Caco-2 (cell line): ENCODE measurements around the gene CDC42BPG. TPM values are rescaled to one million over a fixed set of nuclear protein-coding genes. Genes with fewer than 3 reads are reported as not detected.

ENCODE experiments used
- BruUV-seq: library from RNA; stranded (reverse); fragments of 400-500 nt; replicated peaks from 2 replicates; lab custom pipeline; 2021; lab: Mats Ljungman, UMichigan
- CTCF ChIA-PET: fragments of 300-600 bp; sonication (Branson Sonifier 250); formaldehyde crosslinking; loops from one replicate; lab custom pipeline; 2022; ENCODE audit warnings: antibody characterized with exemption; lab: Charles Lee
- POLR2A ChIA-PET: fragments of 300-600 bp; sonication (Branson Sonifier 250); formaldehyde crosslinking; loops from one replicate; lab custom pipeline; 2022; ENCODE audit warnings: antibody characterized with exemption; lab: Charles Lee
- DNase-seq, 2 experiments: peaks; one replicate each; pipeline versions ENCODE4 v3.0.0 to v3.0.0-alpha.2; 2020 to 2022
- H3K27me3 ChIP-seq: replicated peaks from 2 replicates; pipeline ENCODE4 v1.6.0; 2011; ENCODE audit warnings: low read length; ENCODE audit not compliant: control insufficient read depth, insufficient read depth
- H3K36me3 ChIP-seq: 2 replicates; pipeline ENCODE4 v1.5.1; 2011; ENCODE audit warnings: low read length; ENCODE audit not compliant: control insufficient read depth, insufficient read depth
- H3K4me1 ChIP-seq: fragments of 250-450 bp; sonication (Bioruptor Pico); 2 replicates; pipeline ENCODE4 v1.5.1; 2020; ENCODE audit warnings: mild to moderate bottlenecking
- H3K4me3 ChIP-seq: 2 replicates; pipeline ENCODE4 v1.5.1; 2011; ENCODE audit warnings: low read depth, mild to moderate bottlenecking, control low read depth, low read length
- H3K9me3 ChIP-seq: fragments of 250-450 bp; sonication (Bioruptor Pico); 2 replicates; pipeline ENCODE4 v1.5.1; 2020; ENCODE audit warnings: mild to moderate bottlenecking, moderate library complexity
- H3K27ac Mint-ChIP-seq: one replicate; pipeline ENCODE4 v1.8.0; 2022; ENCODE audit warnings: mixed read lengths; ENCODE audit not compliant: unreplicated experiment
- H3K27me3 Mint-ChIP-seq: one replicate; pipeline ENCODE4 v1.8.0; 2022; ENCODE audit warnings: mixed read lengths; ENCODE audit not compliant: insufficient read depth, unreplicated experiment
- H3K36me3 Mint-ChIP-seq: one replicate; pipeline ENCODE4 v1.8.0; 2022; ENCODE audit warnings: mild to moderate bottlenecking, mixed read lengths; ENCODE audit not compliant: insufficient read depth, unreplicated experiment
- H3K4me1 Mint-ChIP-seq: one replicate; pipeline ENCODE4 v1.8.0; 2022; ENCODE audit warnings: low read depth, mixed read lengths; ENCODE audit not compliant: unreplicated experiment
- H3K4me3 Mint-ChIP-seq: one replicate; pipeline ENCODE4 v1.8.0; 2022; ENCODE audit warnings: mild to moderate bottlenecking, moderate library complexity, mixed read lengths; ENCODE audit not compliant: unreplicated experiment
- H3K9me3 Mint-ChIP-seq: one replicate; pipeline ENCODE4 v1.8.0; 2022; ENCODE audit warnings: mixed read lengths; ENCODE audit not compliant: unreplicated experiment
- intact Hi-C: fragments of 100-400 bp; cut with micrococcal nuclease; formaldehyde crosslinking; loops from one replicate; pipeline ENCODE4 v1.10.0; 2022; ENCODE audit not compliant: unreplicated experiment
- total RNA-seq: library from RNA; stranded (reverse); gene quantifications from 2 replicates; pipeline ENCODE4 v1.2.3, GENCODE V29; 2022
- TF ChIP-seq, protein P1 (sequence below), 2 experiments: fragments of 200-600 bp in 1 of 2; IDR thresholded peaks; 1 replicate in 1 of 2; 2 replicates in 1 of 2; pipeline versions ENCODE4 v1.5.1 to v1.8.0; 2011 to 2022; ENCODE audit warnings: antibody characterized with exemption in 1 of 2, control low read depth in 1 of 2, inconsistent platforms in 1 of 2, low read depth in 1 of 2, low read length in 1 of 2, mild to moderate bottlenecking in 1 of 2, moderate library complexity in 1 of 2; ENCODE audit not compliant: insufficient read depth in 1 of 2, severe bottlenecking in 1 of 2, unreplicated experiment in 1 of 2

The CDC42BPG gene
- total RNA-seq, 1 experiment from 2014 or later = 29.1 TPM

DNA sequence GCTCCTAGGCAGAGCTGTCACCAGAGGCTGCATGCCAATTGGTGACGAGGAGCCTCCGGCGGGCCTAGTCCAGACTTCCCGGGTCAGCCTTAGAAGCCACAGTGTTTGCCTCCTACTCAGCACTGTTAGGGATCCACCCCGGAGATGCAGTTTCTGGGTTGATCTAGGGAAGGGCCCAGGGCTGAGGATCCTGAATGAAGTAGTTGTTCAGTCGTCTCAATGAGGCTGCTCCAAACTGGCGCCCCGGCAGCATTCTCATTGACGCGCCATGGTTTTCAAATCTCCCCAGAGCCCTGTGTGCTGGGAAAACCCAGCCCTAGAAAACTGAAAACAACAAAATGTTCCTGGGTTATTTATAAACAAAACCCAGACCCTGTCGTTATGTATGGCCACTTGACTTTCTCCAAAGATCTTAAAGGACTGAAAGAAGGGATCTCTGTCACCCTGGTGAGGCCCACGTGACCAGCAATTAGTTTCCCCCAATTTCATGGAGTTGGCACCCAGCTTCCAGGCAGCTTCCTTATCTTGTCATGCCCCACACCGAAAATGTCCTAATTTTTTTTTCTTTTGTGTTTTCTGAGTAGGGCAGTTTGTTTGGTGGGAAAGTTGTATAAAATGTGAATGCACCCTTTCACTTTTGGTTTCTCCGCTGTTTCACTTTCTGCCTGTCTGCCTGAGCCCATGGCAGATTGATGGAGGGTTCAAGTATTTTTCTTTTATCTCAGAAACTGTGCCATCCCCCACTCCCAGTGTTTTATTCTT is 36.0 kb upstream of the CDC42BPG start:
- peak overlapping the region; percentile 85 for H3K4me3 Mint-ChIP-seq
- CTCF ChIA-PET = no interaction called here
- BruUV-seq = no TSS peak
- H3K36me3 Mint-ChIP-seq = peaks cover 58% of the 10 kb centered on the region
- H3K9me3 Mint-ChIP-seq = no peaks in the 10 kb centered on the region
- H3K36me3 ChIP-seq = 0 out of 2 replicates have a peak, but pooled peaks cover 3% of the 10 kb centered on the region
- H3K4me1 Mint-ChIP-seq = peaks cover 17% of the 10 kb centered on the region
- H3K27ac Mint-ChIP-seq = peak overlapping the region; percentile 29
- DNase-seq = no peak
- H3K4me1 ChIP-seq = peaks cover 33% of the 10 kb centered on the region
- H3K9me3 ChIP-seq = no peaks in the 10 kb centered on the region
- intact Hi-C loops = no loop called here
- H3K27me3 Mint-ChIP-seq = no peaks in the 10 kb centered on the region
- H3K27me3 ChIP-seq = no peaks in the 10 kb centered on the region
- POLR2A ChIA-PET = interaction anchor here (0.6 kb wide), 1 partner anchor 8 kb away, joined by 7 read pairs; no protein-coding TSS in a partner anchor
- TF ChIP-seq, protein P1, sequence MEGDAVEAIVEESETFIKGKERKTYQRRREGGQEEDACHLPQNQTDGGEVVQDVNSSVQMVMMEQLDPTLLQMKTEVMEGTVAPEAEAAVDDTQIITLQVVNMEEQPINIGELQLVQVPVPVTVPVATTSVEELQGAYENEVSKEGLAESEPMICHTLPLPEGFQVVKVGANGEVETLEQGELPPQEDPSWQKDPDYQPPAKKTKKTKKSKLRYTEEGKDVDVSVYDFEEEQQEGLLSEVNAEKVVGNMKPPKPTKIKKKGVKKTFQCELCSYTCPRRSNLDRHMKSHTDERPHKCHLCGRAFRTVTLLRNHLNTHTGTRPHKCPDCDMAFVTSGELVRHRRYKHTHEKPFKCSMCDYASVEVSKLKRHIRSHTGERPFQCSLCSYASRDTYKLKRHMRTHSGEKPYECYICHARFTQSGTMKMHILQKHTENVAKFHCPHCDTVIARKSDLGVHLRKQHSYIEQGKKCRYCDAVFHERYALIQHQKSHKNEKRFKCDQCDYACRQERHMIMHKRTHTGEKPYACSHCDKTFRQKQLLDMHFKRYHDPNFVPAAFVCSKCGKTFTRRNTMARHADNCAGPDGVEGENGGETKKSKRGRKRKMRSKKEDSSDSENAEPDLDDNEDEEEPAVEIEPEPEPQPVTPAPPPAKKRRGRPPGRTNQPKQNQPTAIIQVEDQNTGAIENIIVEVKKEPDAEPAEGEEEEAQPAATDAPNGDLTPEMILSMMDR (IDR thresholded peaks at IDR 0.05; ENCODE audit: insufficient read depth in 1 of 2, low read depth in 1 of 2, low read length in 1 of 2, severe bottlenecking in 1 of 2, unreplicated experiment in 1 of 2) = no peak
- H3K4me3 ChIP-seq = no peak overlapping the region

DNA sequence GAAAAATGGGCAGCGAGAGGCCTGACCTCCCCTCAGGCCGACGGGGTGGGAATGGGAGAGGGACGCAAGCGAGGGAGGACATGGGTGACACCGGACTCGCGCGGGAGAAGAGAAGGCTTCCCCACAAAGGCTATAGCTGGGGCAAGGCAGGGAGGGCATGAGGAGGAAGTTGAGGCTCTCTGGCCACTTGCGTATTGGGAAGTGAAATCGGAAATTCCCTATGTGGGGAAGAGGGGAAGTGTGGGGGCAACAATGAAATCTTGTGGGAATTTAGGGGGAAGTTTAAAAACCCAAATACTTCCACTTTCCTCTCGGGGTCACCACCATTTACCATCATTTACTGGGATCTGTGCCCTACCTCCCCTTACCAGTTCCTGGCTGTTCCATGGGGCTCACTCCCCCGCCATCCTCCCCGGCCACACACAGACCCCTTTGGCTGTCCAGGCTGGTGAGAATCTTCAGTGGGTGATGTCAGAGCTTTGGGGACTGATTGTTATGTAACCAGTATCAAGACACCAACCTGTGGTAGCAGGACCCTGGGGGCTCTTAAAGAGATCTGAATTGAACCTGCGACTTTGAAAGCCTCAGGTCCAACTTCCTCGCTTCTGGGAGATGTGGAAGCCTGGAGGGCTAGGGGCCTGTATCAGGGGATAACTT is 34.9 kb upstream of the CDC42BPG start:
- Histone ChIP-seq H3K27me3 (no peaks in the 10 kb centered on the region), H3K36me3 (0 out of 2 replicates have a peak, but pooled peaks cover 3% of the 10 kb centered on the region), H3K4me3 (peak overlapping the region; percentile 93), H3K9me3 (no peaks in the 10 kb centered on the region), H3K4me1 (peaks cover 31% of the 10 kb centered on the region)
- BruUV-seq = TSS peak; percentile 88
- H3K9me3 Mint-ChIP-seq = no peaks in the 10 kb centered on the region
- no peaks in the 10 kb centered on the region for H3K27me3 Mint-ChIP-seq
- H3K27ac Mint-ChIP-seq = peak overlapping the region; percentile 82
- CTCF ChIA-PET = interaction anchor here (0.6 to 3.2 kb wide), 5 partner anchors 9 to 100 kb away, joined by 3 to 17 read pairs (median 4); no protein-coding TSS in a partner anchor
- H3K36me3 Mint-ChIP-seq = peaks cover 60% of the 10 kb centered on the region
- POLR2A ChIA-PET = interaction anchor here (0.6 to 3.5 kb wide), 3 partner anchors 10 to 474 kb away, joined by 3 to 21 read pairs (median 7); no protein-coding TSS in a partner anchor
- DNase-seq = no peak
- peak overlapping the region; percentile 85 for H3K4me3 Mint-ChIP-seq
- peaks cover 14% of the 10 kb centered on the region for H3K4me1 Mint-ChIP-seq
- TF ChIP-seq, protein P1 (IDR thresholded peaks at IDR 0.05; ENCODE audit: insufficient read depth in 1 of 2, low read depth in 1 of 2, low read length in 1 of 2, severe bottlenecking in 1 of 2, unreplicated experiment in 1 of 2) = no peak
- intact Hi-C loops = loop anchor here (2.0 kb wide), 1 partner anchor 15 kb away; no protein-coding TSS in a partner anchor
